Upper lobe of left lung (tissue), 6 donors: ENCODE measurements around the gene TRAPPC11. TPM values are rescaled to one million over a fixed set of nuclear protein-coding genes. Genes with fewer than 3 reads are reported as not detected.

Experiments used
- ATAC-seq, 2 donors: fragments of 200-7000 bp; cut with Tn5 transposase; one replicate each; pipeline ENCODE4 v1.9.1; 2022; ENCODE audit warnings: mild to moderate bottlenecking in 2 of 2, moderate library complexity in 2 of 2; ENCODE audit not compliant: low FRiP score in 2 of 2
- DNase-seq, 2 donors: peaks; one replicate each; pipeline ENCODE4 v3.0.0-alpha.2; 2019 to 2020
- H3K27ac ChIP-seq, 4 donors: fragments of 200-600 bp; sonication (generic); one replicate each; pipeline ENCODE4 v1.5.1; 2016 to 2019
- H3K27me3 ChIP-seq, 4 donors: fragments of 200-600 bp; sonication (generic); one replicate each; pipeline ENCODE4 v1.5.1; 2017 to 2019
- H3K36me3 ChIP-seq, 4 donors: fragments of 200-600 bp; sonication (generic); one replicate each; pipeline ENCODE4 v1.5.1; 2016 to 2019
- H3K4me1 ChIP-seq, 4 donors: fragments of 200-600 bp; sonication (generic); one replicate each; pipeline ENCODE4 v1.5.1; 2018 to 2019
- H3K4me3 ChIP-seq, 4 donors: fragments of 200-600 bp; sonication (generic); one replicate each; pipeline ENCODE4 v1.5.1; 2017 to 2019; ENCODE audit warnings: mild to moderate bottlenecking in 2 of 4, moderate library complexity in 1 of 4
- H3K9me3 ChIP-seq, 4 donors: fragments of 200-600 bp; sonication (generic); one replicate each; pipeline ENCODE4 v1.5.1; 2018 to 2019
- EP300 ChIP-seq, 4 donors: sonication (generic); formaldehyde crosslinking; IDR thresholded peaks; one replicate each; pipeline ENCODE4 v1.5.1; 2017; ENCODE audit warnings: antibody characterized with exemption in 4 of 4, control low read depth in 2 of 4
- POLR2A ChIP-seq, 4 donors: fragments of 450-650 bp; IDR thresholded peaks; one replicate each; pipeline ENCODE4 v1.5.1; 2016 to 2017; ENCODE audit warnings: antibody characterized with exemption in 4 of 4, mild to moderate bottlenecking in 2 of 4
- POLR2AphosphoS5 ChIP-seq, 2 donors: sonication (generic); formaldehyde crosslinking; IDR thresholded peaks; one replicate each; pipeline ENCODE4 v1.5.1; 2017; ENCODE audit warnings: antibody characterized with exemption in 2 of 2
- WGBS, 2 donors: methylation state at CpG; one replicate each; pipeline ENCODE4 v1.1.5; 2017 to 2018; 5-methylcytosine and 5-hydroxymethylcytosine counted together
- total RNA-seq, 6 donors: library from RNA; depleted of rRNA in 4 of 6; stranded (reverse); fragments of >200 nt in 4 of 6; gene quantifications; one replicate each; pipeline versions ENCODE4 v1.1.0 to v1.2.1, GENCODE V29; 2016 to 2021
- TF ChIP-seq, protein P1 (sequence below), 6 experiments: fragments of 450-650 bp in 4 of 6; fragments of 200-600 bp in 2 of 6; sonication (generic) in 2 of 6; IDR thresholded peaks; one replicate each; pipeline ENCODE4 v1.5.1; 2016 to 2019; ENCODE audit warnings: antibody characterized with exemption in 6 of 6
- donor health status: DM: no; HTN: no; CAD: no; lungs with moderate emphysema.
- donor health status: DM: no; HTN: yes; CAD: no; lungs with severe emphysema.

TRAPPC11 gene
- total RNA-seq, 6 donors from 2014 or later, result 33.0 to 73.3 (median 39.1) TPM

DNA sequence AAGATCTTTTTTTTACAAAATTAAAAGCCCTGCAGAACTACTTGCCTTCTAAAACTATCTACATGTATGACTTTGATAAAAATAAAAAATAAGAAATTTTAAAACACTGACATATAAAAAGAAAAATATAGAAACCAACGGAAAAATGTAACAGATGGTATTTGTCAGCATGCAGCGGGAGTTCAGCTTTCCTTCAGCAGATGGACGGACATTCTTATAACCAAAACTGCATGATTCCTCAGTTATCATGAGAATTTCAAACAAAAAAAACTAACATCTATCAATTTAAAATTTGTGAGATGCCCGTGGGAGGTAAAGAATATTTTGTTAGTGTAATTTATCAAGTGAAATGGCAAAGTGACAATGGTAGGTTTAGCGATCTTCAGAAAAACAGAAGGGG, 23.4 kb upstream of the TRAPPC11 start:
- Histone ChIP-seq H3K4me3 (no peak overlapping the region), H3K36me3 (no peaks in the 10 kb centered on the region), H3K9me3 (no peaks in the 10 kb centered on the region), H3K27me3 (no peaks in the 10 kb centered on the region), H3K27ac (no peak overlapping the region), H3K4me1 (peaks cover 0 to 6% (median 0%) of the 10 kb centered on the region in 4 donors)
- ATAC-seq (no peak), DNase-seq (no peak)
- TF ChIP-seq EP300 (IDR thresholded peaks at IDR 0.05), result no peak
- TF ChIP-seq, protein P1, sequence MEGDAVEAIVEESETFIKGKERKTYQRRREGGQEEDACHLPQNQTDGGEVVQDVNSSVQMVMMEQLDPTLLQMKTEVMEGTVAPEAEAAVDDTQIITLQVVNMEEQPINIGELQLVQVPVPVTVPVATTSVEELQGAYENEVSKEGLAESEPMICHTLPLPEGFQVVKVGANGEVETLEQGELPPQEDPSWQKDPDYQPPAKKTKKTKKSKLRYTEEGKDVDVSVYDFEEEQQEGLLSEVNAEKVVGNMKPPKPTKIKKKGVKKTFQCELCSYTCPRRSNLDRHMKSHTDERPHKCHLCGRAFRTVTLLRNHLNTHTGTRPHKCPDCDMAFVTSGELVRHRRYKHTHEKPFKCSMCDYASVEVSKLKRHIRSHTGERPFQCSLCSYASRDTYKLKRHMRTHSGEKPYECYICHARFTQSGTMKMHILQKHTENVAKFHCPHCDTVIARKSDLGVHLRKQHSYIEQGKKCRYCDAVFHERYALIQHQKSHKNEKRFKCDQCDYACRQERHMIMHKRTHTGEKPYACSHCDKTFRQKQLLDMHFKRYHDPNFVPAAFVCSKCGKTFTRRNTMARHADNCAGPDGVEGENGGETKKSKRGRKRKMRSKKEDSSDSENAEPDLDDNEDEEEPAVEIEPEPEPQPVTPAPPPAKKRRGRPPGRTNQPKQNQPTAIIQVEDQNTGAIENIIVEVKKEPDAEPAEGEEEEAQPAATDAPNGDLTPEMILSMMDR (IDR thresholded peaks at IDR 0.05), result no peak
- no peak for TF ChIP-seq POLR2A (IDR thresholded peaks at IDR 0.05)
- TF ChIP-seq POLR2AphosphoS5 (IDR thresholded peaks at IDR 0.05), result no peak
- 69 to 82% methylated on average over 5 of the region's 5 CpGs for WGBS, 2 donors

DNA sequence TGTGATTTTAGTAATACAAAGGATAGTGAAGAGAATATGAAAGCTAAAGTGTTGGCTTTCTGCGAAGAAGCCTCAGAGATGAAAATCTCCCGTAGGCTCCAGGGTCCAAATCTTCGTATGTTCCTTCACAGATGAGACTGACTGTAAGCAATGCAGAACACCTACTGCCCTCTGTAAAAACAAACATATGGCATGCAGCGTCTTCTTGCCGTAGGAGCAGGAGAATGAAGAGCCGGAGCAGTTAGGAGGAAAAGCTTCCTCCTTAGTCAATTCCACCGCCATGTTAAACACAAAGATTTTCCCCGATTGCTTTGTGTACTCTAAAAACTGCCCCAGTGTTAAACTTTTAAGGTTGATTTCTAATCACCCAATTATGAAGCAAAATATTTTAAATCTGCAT, 22.6 kb upstream of the TRAPPC11 start:
- 73 to 84% methylated on average over 8 of the region's 8 CpGs for WGBS, 2 donors
- TF ChIP-seq, protein P1 (IDR thresholded peaks at IDR 0.05), result no peak
- TF ChIP-seq EP300 (IDR thresholded peaks at IDR 0.05) (no peak), POLR2A (IDR thresholded peaks at IDR 0.05) (no peak), POLR2AphosphoS5 (IDR thresholded peaks at IDR 0.05) (no peak)

DNA sequence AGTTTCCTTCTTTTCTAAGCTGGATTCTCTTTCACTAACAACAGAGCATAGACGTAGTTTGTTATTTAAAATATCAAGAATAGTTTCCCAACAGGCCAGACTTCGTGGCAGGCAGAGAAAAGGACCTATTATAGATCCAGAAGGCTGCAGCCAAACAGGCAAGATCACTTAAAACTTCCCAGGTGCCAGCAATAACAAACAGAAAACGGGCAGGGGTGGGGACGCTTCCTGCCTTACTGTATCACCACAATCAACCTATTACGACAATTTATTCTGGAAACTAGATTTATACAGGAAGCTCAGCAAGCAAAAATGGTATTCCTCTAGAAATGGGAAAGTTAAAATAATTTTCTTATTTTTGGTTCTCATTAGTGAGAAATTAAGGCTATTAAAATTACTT, 22.2 kb upstream of the TRAPPC11 start:
- WGBS, 2 donors, result 31 to 43% methylated on average over 5 of the region's 5 CpGs
- TF ChIP-seq POLR2AphosphoS5 (IDR thresholded peaks at IDR 0.05) (no peak), POLR2A (IDR thresholded peaks at IDR 0.05) (no peak), EP300 (IDR thresholded peaks at IDR 0.05) (no peak)
- TF ChIP-seq, protein P1 (IDR thresholded peaks at IDR 0.05), result no peak
- no peaks in the 10 kb centered on the region for H3K9me3 ChIP-seq
- H3K27me3 ChIP-seq, result no peaks in the 10 kb centered on the region
- DNase-seq (no peak), ATAC-seq (no peak)
- no peaks in the 10 kb centered on the region for H3K36me3 ChIP-seq
- H3K4me3 ChIP-seq, result peak overlapping the region in 3 of 4 donors; percentile 6 to 23 (median 21)
- H3K27ac ChIP-seq, result peak overlapping the region in 2 of 4 donors; percentile 16 to 18
- H3K4me1 ChIP-seq, result peaks cover 0 to 6% (median 0%) of the 10 kb centered on the region in 4 donors

More for the DNA sequence above, 22.6 kb upstream of the TRAPPC11 start:
- H3K27me3 ChIP-seq, result no peaks in the 10 kb centered on the region
- peak in 1 of 2 donors; percentile 26 for ATAC-seq
- peak overlapping the region in 2 of 4 donors; percentile 16 to 18 for H3K27ac ChIP-seq
- H3K36me3 ChIP-seq, result no peaks in the 10 kb centered on the region
- no peak for DNase-seq
- peak overlapping the region in 3 of 4 donors; percentile 6 to 23 (median 21) for H3K4me3 ChIP-seq
- peaks cover 0 to 6% (median 0%) of the 10 kb centered on the region in 4 donors for H3K4me1 ChIP-seq
- H3K9me3 ChIP-seq, result no peaks in the 10 kb centered on the region

DNA sequence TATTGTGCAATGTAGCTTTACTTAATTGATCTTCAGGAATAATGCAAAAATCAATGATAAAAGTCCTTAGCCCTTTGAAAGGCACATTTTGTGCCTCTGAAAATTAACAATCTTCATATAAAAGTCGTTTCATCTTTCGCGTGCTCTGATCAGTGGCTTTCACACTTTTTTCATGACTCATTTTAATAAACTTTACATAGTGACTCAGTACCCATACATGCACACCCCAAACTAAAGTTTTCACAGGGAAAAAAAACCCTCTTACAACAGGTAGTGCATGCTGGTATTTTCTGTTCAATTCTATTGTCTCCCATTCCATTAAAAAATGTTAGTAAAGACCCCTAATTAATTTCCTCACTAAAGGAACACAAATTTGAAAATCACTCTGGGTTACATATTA, 21.6 kb upstream of the TRAPPC11 start:
- ATAC-seq, result no peak

More for the DNA sequence above, 21.6 kb upstream of the TRAPPC11 start:
- no peaks in the 10 kb centered on the region for H3K27me3 ChIP-seq
- no peaks in the 10 kb centered on the region for H3K9me3 ChIP-seq
- whole genome bisulfite sequencing, 2 donors, result 58 to 64% methylated on average over 3 of the region's 3 CpGs
- H3K4me3 ChIP-seq, result no peak overlapping the region
- DNase-seq, result no peak
- H3K27ac ChIP-seq, result no peak overlapping the region
- H3K4me1 ChIP-seq, result peaks cover 0 to 6% (median 0%) of the 10 kb centered on the region in 4 donors
- TF ChIP-seq POLR2AphosphoS5 (IDR thresholded peaks at IDR 0.05) (no peak), EP300 (IDR thresholded peaks at IDR 0.05) (no peak), POLR2A (IDR thresholded peaks at IDR 0.05) (no peak)
- TF ChIP-seq, protein P1 (IDR thresholded peaks at IDR 0.05), result no peak
- H3K36me3 ChIP-seq, result peaks cover 0 to 2% (median 0%) of the 10 kb centered on the region in 4 donors
